Fibroblast of lung (primary cell): ENCODE measurements around the gene AEBP2.

ENCODE experiments used
- CTCF ChIP-seq, 2 donors: IDR thresholded peaks in 1 of 2; conservative IDR thresholded peaks in 1 of 2; 1 replicate in 1 of 2; 2 replicates in 1 of 2; pipeline ENCODE4 v1.5.1; 2011 to 2012; ENCODE audit warnings: low read length in 2 of 2, control low read depth in 1 of 2, inconsistent platforms in 1 of 2, low read depth in 1 of 2, mild to moderate bottlenecking in 1 of 2
- EZH2 ChIP-seq: IDR thresholded peaks from 2 replicates; pipeline ENCODE4 v1.5.1; 2012; ENCODE audit warnings: low read length, control low read depth, mild to moderate bottlenecking; ENCODE audit errors: missing control alignments

- TF ChIP-seq EZH2 (no peak), CTCF (conservative IDR thresholded peaks at IDR 0.05 in 1 of 2, IDR thresholded peaks at IDR 0.05 in 1 of 2; ENCODE audit: low read depth in 1 of 2, low read length in 2 of 2) (no peak)
Observed at GRCh38 chr12:19421503-19422282, 17.6 kb upstream of the AEBP2 start.
